ENCODE results near the gene RNU6-9.

Gene RNU6-9

DNA sequence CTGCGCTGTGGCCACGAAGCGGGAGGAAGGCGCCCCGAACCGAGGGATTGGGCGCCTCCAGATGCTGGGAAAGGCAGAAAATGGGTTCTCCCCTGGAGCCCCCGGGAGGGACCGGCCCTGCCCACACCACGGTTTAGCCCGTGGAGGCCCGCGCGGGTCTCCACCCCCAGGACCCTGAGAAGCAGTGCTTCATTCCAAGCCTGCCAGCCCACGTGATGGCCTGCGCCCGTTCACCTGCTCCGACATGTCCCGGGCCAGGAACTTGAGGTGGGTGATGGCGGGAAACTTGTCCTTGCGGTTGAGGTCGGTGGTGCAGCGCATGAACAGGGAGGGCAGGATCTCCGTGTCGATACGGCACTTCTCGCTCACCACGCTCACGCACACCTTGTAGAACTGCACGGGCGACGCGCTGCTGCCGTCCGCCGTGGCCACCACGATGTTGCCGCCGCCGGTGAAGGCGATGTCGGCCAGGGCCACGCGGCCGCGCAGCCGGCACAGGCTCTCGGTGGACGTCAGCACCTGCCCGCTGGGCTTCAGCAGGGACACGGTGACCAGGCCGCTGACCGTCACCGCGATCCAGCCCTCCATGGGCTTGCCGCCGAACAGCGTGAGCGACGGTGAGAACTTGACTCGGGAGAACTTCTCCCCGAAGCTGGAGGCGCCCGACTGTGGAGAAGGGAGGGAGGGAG lies 7.6 kb upstream of the RNU6-9 start (continued):
- TF ChIP-seq, protein P1, sequence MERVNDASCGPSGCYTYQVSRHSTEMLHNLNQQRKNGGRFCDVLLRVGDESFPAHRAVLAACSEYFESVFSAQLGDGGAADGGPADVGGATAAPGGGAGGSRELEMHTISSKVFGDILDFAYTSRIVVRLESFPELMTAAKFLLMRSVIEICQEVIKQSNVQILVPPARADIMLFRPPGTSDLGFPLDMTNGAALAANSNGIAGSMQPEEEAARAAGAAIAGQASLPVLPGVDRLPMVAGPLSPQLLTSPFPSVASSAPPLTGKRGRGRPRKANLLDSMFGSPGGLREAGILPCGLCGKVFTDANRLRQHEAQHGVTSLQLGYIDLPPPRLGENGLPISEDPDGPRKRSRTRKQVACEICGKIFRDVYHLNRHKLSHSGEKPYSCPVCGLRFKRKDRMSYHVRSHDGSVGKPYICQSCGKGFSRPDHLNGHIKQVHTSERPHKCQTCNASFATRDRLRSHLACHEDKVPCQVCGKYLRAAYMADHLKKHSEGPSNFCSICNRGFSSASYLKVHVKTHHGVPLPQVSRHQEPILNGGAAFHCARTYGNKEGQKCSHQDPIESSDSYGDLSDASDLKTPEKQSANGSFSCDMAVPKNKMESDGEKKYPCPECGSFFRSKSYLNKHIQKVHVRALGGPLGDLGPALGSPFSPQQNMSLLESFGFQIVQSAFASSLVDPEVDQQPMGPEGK (tag by site-specific recombination; IDR thresholded peaks at IDR 0.05), result no peak
- no peak for TF ChIP-seq ZNF596 (tag by site-specific recombination; IDR thresholded peaks at IDR 0.05)

DNA sequence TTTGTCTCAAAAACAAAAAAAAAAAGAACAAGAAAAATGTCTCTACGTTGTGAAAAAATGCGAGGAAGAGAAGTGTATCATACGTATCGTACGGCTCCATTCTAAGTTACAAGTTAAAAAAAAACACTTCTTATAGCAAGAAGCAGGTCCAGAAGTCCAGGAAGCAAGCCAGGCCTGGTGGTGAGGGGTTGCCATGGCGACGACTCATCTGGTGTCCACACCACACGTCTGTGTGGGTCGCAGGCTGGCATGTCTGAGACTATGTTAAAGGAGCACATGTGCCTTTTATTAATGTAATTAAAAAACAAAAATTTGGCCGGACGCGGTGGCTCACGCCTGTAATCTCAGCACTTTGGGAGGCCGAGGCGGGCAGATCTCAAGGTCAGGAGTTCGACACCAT lies 6.2 kb upstream of the RNU6-9 start:
- CTCF ChIA-PET, result no interaction called here
- Histone ChIP-seq H3K4me1 (ENCODE audit: control insufficient read depth, insufficient read depth, low read length) (no peaks in the 10 kb centered on the region), H3K4me3 (ENCODE audit: low read depth, low read length) (no peak overlapping the region), H3K27ac (ENCODE audit: extremely low read depth, low read depth, low read length) (no peak overlapping the region), H3K36me3 (ENCODE audit: control insufficient read depth in 2 of 2, insufficient read depth in 1 of 2, low read length in 2 of 2) (peaks cover 4 to 78% of the 10 kb centered on the region in 2 experiments; a peak in 2 of 3 replicates), H3K9me3 (ENCODE audit: control insufficient read depth, insufficient read depth, low read depth, low read length) (no peaks in the 10 kb centered on the region)
- TF ChIP-seq ZNF324 (tag by site-specific recombination; IDR thresholded peaks at IDR 0.05), result no peak
- TF ChIP-seq, protein P1 (tag by site-specific recombination; IDR thresholded peaks at IDR 0.05), result no peak
- no peak for TF ChIP-seq ZNF394 (tag by site-specific recombination; IDR thresholded peaks at IDR 0.05; ENCODE audit: borderline replicate concordance)
- TF ChIP-seq ZNF600 (tag by site-specific recombination; IDR thresholded peaks at IDR 0.05), result no peak
- no peak for TF ChIP-seq ZNF629 (tag by site-specific recombination; IDR thresholded peaks at IDR 0.05)
- TF ChIP-seq ZNF624 (tag by site-specific recombination; IDR thresholded peaks at IDR 0.05), result no peak
- no peak for TF ChIP-seq ZNF10 (tag by site-specific recombination; IDR thresholded peaks at IDR 0.05)
- no peak for TF ChIP-seq ZNF777 (tag by site-specific recombination; IDR thresholded peaks at IDR 0.05; ENCODE audit: borderline replicate concordance)
- no peak for TF ChIP-seq ZNF146 (tag by site-specific recombination; IDR thresholded peaks at IDR 0.05)
- TF ChIP-seq, protein P2, sequence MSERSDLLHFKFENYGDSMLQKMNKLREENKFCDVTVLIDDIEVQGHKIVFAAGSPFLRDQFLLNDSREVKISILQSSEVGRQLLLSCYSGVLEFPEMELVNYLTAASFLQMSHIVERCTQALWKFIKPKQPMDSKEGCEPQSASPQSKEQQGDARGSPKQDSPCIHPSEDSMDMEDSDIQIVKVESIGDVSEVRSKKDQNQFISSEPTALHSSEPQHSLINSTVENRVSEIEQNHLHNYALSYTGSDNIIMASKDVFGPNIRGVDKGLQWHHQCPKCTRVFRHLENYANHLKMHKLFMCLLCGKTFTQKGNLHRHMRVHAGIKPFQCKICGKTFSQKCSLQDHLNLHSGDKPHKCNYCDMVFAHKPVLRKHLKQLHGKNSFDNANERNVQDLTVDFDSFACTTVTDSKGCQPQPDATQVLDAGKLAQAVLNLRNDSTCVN (tag by site-specific recombination; optimal IDR thresholded peaks at IDR 0.05), result no peak
- no peak for TF ChIP-seq SCRT2 (tag by site-specific recombination; IDR thresholded peaks at IDR 0.05)
- no peak for TF ChIP-seq ZNF341 (tag by site-specific recombination; IDR thresholded peaks at IDR 0.05; ENCODE audit: low read depth)
- no peak for TF ChIP-seq ZNF544 (tag by site-specific recombination; IDR thresholded peaks at IDR 0.05)
- TF ChIP-seq ZNF426 (tag by site-specific recombination; IDR thresholded peaks at IDR 0.05), result no peak
- POLR2A ChIA-PET, result no interaction called here

DNA sequence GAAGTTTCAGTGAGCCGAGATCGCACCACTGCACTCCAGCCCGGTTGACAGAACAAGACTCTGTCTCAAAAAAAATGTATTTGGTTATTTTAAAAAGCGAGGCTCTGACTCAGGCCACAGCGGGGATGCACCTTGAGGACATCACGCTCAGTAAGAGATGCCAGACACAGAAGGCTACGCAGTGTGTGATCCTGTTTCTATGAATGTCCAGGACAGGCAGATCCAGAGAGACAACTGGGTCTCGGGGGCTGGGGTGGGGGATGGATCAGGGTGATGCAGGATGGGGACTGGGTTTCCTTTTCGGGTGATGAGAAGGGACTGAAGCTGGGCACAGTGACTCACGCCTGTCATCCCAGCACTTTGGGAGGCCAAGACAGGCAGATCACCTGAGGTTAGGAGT lies 5.7 kb upstream of the RNU6-9 start:
- Histone ChIP-seq H3K9me3 (ENCODE audit: control insufficient read depth, insufficient read depth, low read depth, low read length) (no peaks in the 10 kb centered on the region), H3K36me3 (ENCODE audit: control insufficient read depth in 2 of 2, insufficient read depth in 1 of 2, low read length in 2 of 2) (peaks cover 4 to 72% of the 10 kb centered on the region in 2 experiments; a peak in 2 of 3 replicates), H3K27ac (ENCODE audit: extremely low read depth, low read depth, low read length) (no peak overlapping the region), H3K4me3 (ENCODE audit: low read depth, low read length) (no peak overlapping the region), H3K4me1 (ENCODE audit: control insufficient read depth, insufficient read depth, low read length) (no peaks in the 10 kb centered on the region)
- CTCF ChIA-PET, result no interaction called here
- POLR2A ChIA-PET, result no interaction called here
- TF ChIP-seq ZNF76 (tag by site-specific recombination; IDR thresholded peaks at IDR 0.05; ENCODE audit: borderline replicate concordance, low read depth) (no peak), ZNF677 (tag by site-specific recombination; IDR thresholded peaks at IDR 0.05) (no peak), ZNF701 (tag by site-specific recombination; IDR thresholded peaks at IDR 0.05) (no peak), ZNF529 (tag by site-specific recombination; IDR thresholded peaks at IDR 0.05; ENCODE audit: insufficient replicate concordance) (no peak), ZBTB20 (tag by site-specific recombination; IDR thresholded peaks at IDR 0.05) (no peak), HOXD13 (CRISPR knock-in tag; IDR thresholded peaks at IDR 0.05; ENCODE audit: borderline replicate concordance) (no peak), ZNF792 (tag by site-specific recombination; IDR thresholded peaks at IDR 0.05) (no peak), KLF9 (tag by site-specific recombination; IDR thresholded peaks at IDR 0.05; ENCODE audit: low read depth) (no peak), HOXA7 (CRISPR knock-in tag; IDR thresholded peaks at IDR 0.05; ENCODE audit: borderline replicate concordance) (no peak)
- TF ChIP-seq, protein P3, sequence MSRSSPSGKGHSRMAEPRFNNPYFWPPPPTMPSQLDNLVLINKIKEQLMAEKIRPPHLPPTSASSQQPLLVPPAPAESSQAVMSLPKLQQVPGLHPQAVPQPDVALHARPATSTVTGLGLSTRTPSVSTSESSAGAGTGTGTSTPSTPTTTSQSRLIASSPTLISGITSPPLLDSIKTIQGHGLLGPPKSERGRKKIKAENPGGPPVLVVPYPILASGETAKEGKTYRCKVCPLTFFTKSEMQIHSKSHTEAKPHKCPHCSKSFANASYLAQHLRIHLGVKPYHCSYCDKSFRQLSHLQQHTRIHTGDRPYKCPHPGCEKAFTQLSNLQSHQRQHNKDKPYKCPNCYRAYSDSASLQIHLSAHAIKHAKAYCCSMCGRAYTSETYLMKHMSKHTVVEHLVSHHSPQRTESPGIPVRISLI (tag by site-specific recombination; IDR thresholded peaks at IDR 0.05), result no peak
- TF ChIP-seq, protein P4, sequence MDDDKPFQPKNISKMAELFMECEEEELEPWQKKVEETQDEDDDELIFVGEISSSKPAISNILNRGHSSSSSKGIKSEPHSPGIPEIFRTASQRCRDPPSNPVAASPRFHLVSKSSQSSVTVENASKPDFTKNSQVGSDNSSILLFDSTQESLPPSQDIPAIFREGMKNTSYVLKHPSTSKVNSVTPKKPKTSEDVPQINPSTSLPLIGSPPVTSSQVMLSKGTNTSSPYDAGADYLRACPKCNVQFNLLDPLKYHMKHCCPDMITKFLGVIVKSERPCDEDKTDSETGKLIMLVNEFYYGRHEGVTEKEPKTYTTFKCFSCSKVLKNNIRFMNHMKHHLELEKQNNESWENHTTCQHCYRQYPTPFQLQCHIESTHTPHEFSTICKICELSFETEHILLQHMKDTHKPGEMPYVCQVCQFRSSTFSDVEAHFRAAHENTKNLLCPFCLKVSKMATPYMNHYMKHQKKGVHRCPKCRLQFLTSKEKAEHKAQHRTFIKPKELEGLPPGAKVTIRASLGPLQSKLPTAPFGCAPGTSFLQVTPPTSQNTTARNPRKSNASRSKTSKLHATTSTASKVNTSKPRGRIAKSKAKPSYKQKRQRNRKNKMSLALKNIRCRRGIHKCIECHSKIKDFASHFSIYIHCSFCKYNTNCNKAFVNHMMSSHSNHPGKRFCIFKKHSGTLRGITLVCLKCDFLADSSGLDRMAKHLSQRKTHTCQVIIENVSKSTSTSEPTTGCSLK (tag by site-specific recombination; IDR thresholded peaks at IDR 0.05), result no peak
